UCSD-AML1 (cell line): ENCODE data around the gene BCORL1.

Source experiments
- DNase-seq: peaks from one replicate; lab custom pipeline; 2025; ENCODE audit not compliant: unreplicated experiment; lab: John Stamatoyannopoulos, UW

Gene BCORL1

GRCh38 chrX:130090364-130090763, 107.9 kb downstream of the BCORL1 start:
- DNase-seq: no peak

GRCh38 chrX:130091980-130092522, 109.6 kb downstream of the BCORL1 start:
- peak; percentile 88 for DNase-seq

GRCh38 chrX:130093271-130093670, 110.8 kb downstream of the BCORL1 start:
- no peak for DNase-seq

- DNase-seq: no peak
These were observed 112.3 kb downstream of the BCORL1 start for GRCh38 chrX:130094696-130095095.

GRCh38 chrX:130095249-130096030, 113.0 kb downstream of the BCORL1 start:
- DNase-seq: no peak

GRCh38 chrX:130097507-130098209, 115.2 kb downstream of the BCORL1 start:
- DNase-seq: peak; percentile 36

- DNase-seq: no peak
These were observed 115.7 kb downstream of the BCORL1 start for GRCh38 chrX:130098210-130098552.

GRCh38 chrX:130100180-130100579, 117.7 kb downstream of the BCORL1 start:
- DNase-seq: no peak

- DNase-seq: no peak
These were observed 121.2 kb downstream of the BCORL1 start for GRCh38 chrX:130103605-130104004.

- DNase-seq: no peak
These were observed 122.8 kb downstream of the BCORL1 start for GRCh38 chrX:130105244-130105643.

- DNase-seq: no peak
These were observed 123.6 kb downstream of the BCORL1 start for GRCh38 chrX:130106071-130106470.
